Transverse colon (tissue), 3 donors: ENCODE measurements around the gene DIABLO.

Experiments
- CTCF ChIP-seq, 5 experiments: fragments of 200-600 bp in 3 of 5; fragments of 450-650 bp in 2 of 5; sonication (generic) in 3 of 5; IDR thresholded peaks; 1 replicate in 2 of 5; 2 replicates in 3 of 5; pipeline ENCODE4 v1.5.1; 2016 to 2017; ENCODE audit warnings: antibody characterized with exemption in 5 of 5, inconsistent platforms in 3 of 5, mild to moderate bottlenecking in 2 of 5, moderate library complexity in 1 of 5
- EP300 ChIP-seq: sonication (generic); formaldehyde crosslinking; IDR thresholded peaks from one replicate; pipeline ENCODE4 v1.6.1; 2017; ENCODE audit warnings: antibody characterized with exemption, low read depth

DNA sequence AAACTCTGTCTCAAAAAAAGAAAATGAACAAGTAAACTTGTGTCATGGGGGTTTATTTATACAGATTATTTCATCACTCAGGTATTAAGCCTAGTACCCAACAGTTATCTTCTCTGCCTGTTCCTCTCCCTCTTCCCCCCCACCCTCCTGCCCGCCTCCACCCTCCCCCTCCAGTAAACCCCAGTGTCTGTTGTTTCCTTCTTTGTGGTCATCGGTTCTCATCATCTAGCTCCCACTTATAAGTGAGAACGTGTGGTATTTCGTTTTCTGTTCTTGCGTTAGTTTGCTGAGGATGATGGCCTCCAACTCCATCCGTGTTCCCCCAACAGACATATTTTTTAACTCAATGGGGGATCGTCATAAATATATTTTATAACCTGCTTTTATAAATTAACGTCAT is 64.2 kb downstream of the DIABLO start:
- no peak for TF ChIP-seq EP300
- no peak for TF ChIP-seq CTCF (IDR thresholded peaks at IDR 0.05)
